ENCODE results near the gene STMN3.
"Not testable (repeated sequence)": the region's sequence is repeated elsewhere in the genome, so short reads cannot be mapped to it uniquely, and the experiment has no call there.

GRCh38 chr20:63671695-63672094 lies 18.5 kb upstream of the STMN3 start:
- not testable (repeated sequence) for TF ChIP-seq CTCF, POLR2A (IDR thresholded peaks at IDR 0.05)
